ENCODE data around the gene SETBP1.
A peak's percentile ranks its signal among the peaks of the same experiment; 100 is the strongest.

The SETBP1 gene

GRCh38 chr18:45015788-45016128, 335.1 kb downstream of the SETBP1 start:
- POLR2A ChIA-PET, result no interaction called here
- CTCF ChIA-PET, result no interaction called here
- no peaks in the 10 kb centered on the region for H3K9me3 ChIP-seq (ENCODE audit: control insufficient read depth, insufficient read depth, low read depth, low read length)
- peaks cover 26% of the 10 kb centered on the region for H3K4me1 ChIP-seq (ENCODE audit: control insufficient read depth, insufficient read depth, low read length)
- H3K36me3 ChIP-seq (ENCODE audit: control insufficient read depth in 2 of 2, insufficient read depth in 1 of 2, low read length in 2 of 2), result no peaks in the 10 kb centered on the region
- H3K4me3 ChIP-seq (ENCODE audit: low read depth, low read length), result no peak overlapping the region
- TF ChIP-seq ZNF175 (tag by site-specific recombination; IDR thresholded peaks at IDR 0.05) (no peak), SALL2 (tag by site-specific recombination; IDR thresholded peaks at IDR 0.05; ENCODE audit: borderline replicate concordance) (no peak), ZNF530 (tag by site-specific recombination; IDR thresholded peaks at IDR 0.05; ENCODE audit: low read depth) (no peak), ZSCAN16 (tag by site-specific recombination; IDR thresholded peaks at IDR 0.05) (no peak), ZNF335 (tag by site-specific recombination; conservative IDR thresholded peaks at IDR 0.05) (no peak), TCF7L2 (IDR thresholded peaks at IDR 0.05; ENCODE audit: borderline replicate concordance, low read depth, low read length) (no peak), ZNF350 (tag by site-specific recombination; IDR thresholded peaks at IDR 0.05) (no peak), ZNF843 (tag by site-specific recombination; IDR thresholded peaks at IDR 0.05) (no peak), MEIS1 (CRISPR knock-in tag; IDR thresholded peaks at IDR 0.05; ENCODE audit: borderline replicate concordance) (no peak), ZNF121 (tag by site-specific recombination; IDR thresholded peaks at IDR 0.05) (no peak), ZNF514 (tag by site-specific recombination; IDR thresholded peaks at IDR 0.05) (no peak), ZNF214 (tag by site-specific recombination; IDR thresholded peaks at IDR 0.05; ENCODE audit: borderline replicate concordance) (no peak)
- peak overlapping the region; percentile 82 for H3K27ac ChIP-seq (ENCODE audit: extremely low read depth, low read depth, low read length)

DNA sequence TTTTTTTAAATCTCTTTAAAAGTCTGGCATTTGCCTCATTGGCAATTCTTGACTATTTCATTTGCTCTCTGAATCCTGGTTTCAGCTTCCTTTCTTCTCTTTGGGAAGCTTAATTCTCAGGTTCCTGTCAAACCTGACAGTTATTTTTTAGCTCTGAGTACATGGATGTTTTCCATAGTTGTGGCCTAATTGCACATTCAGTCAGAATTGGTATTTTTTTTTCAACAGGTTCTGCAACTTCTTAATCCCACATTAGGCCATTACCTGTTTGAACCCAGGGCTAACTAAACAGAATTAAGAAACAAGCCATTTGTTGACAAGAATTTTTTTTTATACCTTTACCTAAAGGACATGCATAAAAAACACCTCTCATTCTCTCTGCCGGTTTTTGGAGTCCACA, 338.8 kb downstream of the SETBP1 start:
- no peak overlapping the region for H3K4me3 ChIP-seq (ENCODE audit: low read depth, low read length)
- peaks cover 19% of the 10 kb centered on the region for H3K4me1 ChIP-seq (ENCODE audit: control insufficient read depth, insufficient read depth, low read length)
- H3K9me3 ChIP-seq (ENCODE audit: control insufficient read depth, insufficient read depth, low read depth, low read length), result no peaks in the 10 kb centered on the region
- POLR2A ChIA-PET, result no interaction called here
- H3K27ac ChIP-seq (ENCODE audit: extremely low read depth, low read depth, low read length), result no peak overlapping the region
- H3K36me3 ChIP-seq (ENCODE audit: control insufficient read depth in 2 of 2, insufficient read depth in 1 of 2, low read length in 2 of 2), result no peaks in the 10 kb centered on the region
- TF ChIP-seq ZBTB1 (tag by site-specific recombination; IDR thresholded peaks at IDR 0.05) (no peak), ZNF658 (tag by site-specific recombination; IDR thresholded peaks at IDR 0.05) (no peak), ZNF10 (tag by site-specific recombination; IDR thresholded peaks at IDR 0.05) (no peak), ZNF423 (tag by site-specific recombination; IDR thresholded peaks at IDR 0.05) (no peak), ZNF169 (tag by site-specific recombination; IDR thresholded peaks at IDR 0.05) (no peak), ZNF777 (tag by site-specific recombination; IDR thresholded peaks at IDR 0.05; ENCODE audit: borderline replicate concordance) (no peak), ZFP37 (tag by site-specific recombination; IDR thresholded peaks at IDR 0.05) (no peak), ZNF19 (tag by site-specific recombination; IDR thresholded peaks at IDR 0.05; ENCODE audit: low read depth) (no peak), SP2 (tag by site-specific recombination; IDR thresholded peaks at IDR 0.05) (no peak), ZBTB26 (tag by site-specific recombination; optimal IDR thresholded peaks at IDR 0.05) (no peak), ZNF239 (tag by site-specific recombination; IDR thresholded peaks at IDR 0.05) (no peak), ZNF473 (tag by site-specific recombination; IDR thresholded peaks at IDR 0.05) (no peak)
- TF ChIP-seq, protein P1, sequence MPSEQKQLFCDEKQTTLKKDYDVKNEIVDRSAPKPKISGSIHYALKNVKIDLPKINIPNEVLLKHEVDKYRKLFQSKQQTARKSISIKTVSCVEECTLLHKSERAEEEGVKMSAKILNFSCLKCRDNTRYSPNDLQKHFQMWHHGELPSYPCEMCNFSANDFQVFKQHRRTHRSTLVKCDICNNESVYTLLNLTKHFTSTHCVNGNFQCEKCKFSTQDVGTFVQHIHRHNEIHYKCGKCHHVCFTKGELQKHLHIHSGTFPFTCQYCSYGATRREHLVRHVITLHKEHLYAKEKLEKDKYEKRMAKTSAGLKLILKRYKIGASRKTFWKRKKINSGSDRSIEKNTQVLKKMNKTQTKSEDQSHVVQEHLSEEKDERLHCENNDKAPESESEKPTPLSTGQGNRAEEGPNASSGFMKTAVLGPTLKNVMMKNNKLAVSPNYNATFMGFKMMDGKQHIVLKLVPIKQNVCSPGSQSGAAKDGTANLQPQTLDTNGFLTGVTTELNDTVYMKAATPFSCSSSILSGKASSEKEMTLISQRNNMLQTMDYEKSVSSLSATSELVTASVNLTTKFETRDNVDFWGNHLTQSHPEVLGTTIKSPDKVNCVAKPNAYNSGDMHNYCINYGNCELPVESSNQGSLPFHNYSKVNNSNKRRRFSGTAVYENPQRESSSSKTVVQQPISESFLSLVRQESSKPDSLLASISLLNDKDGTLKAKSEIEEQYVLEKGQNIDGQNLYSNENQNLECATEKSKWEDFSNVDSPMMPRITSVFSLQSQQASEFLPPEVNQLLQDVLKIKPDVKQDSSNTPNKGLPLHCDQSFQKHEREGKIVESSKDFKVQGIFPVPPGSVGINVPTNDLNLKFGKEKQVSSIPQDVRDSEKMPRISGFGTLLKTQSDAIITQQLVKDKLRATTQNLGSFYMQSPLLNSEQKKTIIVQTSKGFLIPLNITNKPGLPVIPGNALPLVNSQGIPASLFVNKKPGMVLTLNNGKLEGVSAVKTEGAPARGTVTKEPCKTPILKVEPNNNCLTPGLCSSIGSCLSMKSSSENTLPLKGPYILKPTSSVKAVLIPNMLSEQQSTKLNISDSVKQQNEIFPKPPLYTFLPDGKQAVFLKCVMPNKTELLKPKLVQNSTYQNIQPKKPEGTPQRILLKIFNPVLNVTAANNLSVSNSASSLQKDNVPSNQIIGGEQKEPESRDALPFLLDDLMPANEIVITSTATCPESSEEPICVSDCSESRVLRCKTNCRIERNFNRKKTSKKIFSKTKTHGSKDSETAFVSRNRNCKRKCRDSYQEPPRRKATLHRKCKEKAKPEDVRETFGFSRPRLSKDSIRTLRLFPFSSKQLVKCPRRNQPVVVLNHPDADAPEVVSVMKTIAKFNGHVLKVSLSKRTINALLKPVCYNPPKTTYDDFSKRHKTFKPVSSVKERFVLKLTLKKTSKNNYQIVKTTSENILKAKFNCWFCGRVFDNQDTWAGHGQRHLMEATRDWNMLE (tag by site-specific recombination; conservative IDR thresholded peaks at IDR 0.05; ENCODE audit: low read depth), result no peak
- CTCF ChIA-PET, result interaction anchor here (0.6 to 0.7 kb wide), 3 partner anchors 25 to 956 kb away, joined by 3 to 4 read pairs (median 3); no protein-coding TSS in a partner anchor
